OCI-LY1 (cell line): Measurements from ENCODE around the gene SOCS7.

ENCODE experiments used
- H2AFZ ChIP-seq: fragments of 200-600 bp; sonication (generic), shearing (Covaris generic); 2 replicates; pipeline ENCODE4 v1.6.0; 2014; ENCODE audit warnings: antibody characterized with exemption, mild to moderate bottlenecking, low read length
- H3F3A ChIP-seq: fragments of 200-600 bp; sonication (generic), shearing (Covaris generic); 2 replicates; pipeline ENCODE4 v1.6.0; 2014; ENCODE audit warnings: mild to moderate bottlenecking, antibody characterized with exemption, low read length, moderate library complexity; ENCODE audit not compliant: insufficient read depth
- H3K27ac ChIP-seq: fragments of 200-600 bp; sonication (generic); 2 replicates; pipeline ENCODE4 v1.5.1; 2014; ENCODE audit warnings: low read length, mixed run types, mild to moderate bottlenecking, low read depth; ENCODE audit not compliant: poor library complexity, severe bottlenecking
- H3K27me3 ChIP-seq: fragments of 200-600 bp; sonication (generic); 2 replicates; pipeline ENCODE4 v1.6.0; 2014; ENCODE audit warnings: antibody characterized with exemption, mild to moderate bottlenecking, low read length, moderate library complexity; ENCODE audit not compliant: insufficient read depth
- H3K36me3 ChIP-seq: fragments of 200-600 bp; sonication (generic); 2 replicates; pipeline ENCODE4 v1.6.1; 2014; ENCODE audit warnings: mild to moderate bottlenecking, antibody characterized with exemption, low read length, moderate library complexity, mixed read lengths; ENCODE audit not compliant: insufficient read depth
- H3K4me1 ChIP-seq: fragments of 200-600 bp; sonication (generic); 2 replicates; pipeline ENCODE4 v1.5.1; 2014; ENCODE audit warnings: mild to moderate bottlenecking, low read length, moderate library complexity; ENCODE audit not compliant: insufficient read depth, severe bottlenecking
- H3K4me2 ChIP-seq: fragments of 200-600 bp; sonication (generic), shearing (Covaris generic); 2 replicates; pipeline ENCODE4 v1.6.1; 2014; ENCODE audit warnings: low read length
- H3K4me3 ChIP-seq: fragments of 200-600 bp; sonication (generic); 2 replicates; pipeline ENCODE4 v1.5.1; 2014; ENCODE audit warnings: low read length, low read depth, mild to moderate bottlenecking, mixed read lengths; ENCODE audit not compliant: poor library complexity, severe bottlenecking
- H3K79me2 ChIP-seq: fragments of 200-600 bp; shearing (Covaris generic); 2 replicates; pipeline ENCODE4 v1.6.1; 2016; ENCODE audit warnings: mixed run types, low read length, mixed read lengths; ENCODE audit not compliant: insufficient read depth
- H3K9ac ChIP-seq: fragments of 200-600 bp; sonication (generic), shearing (Covaris generic); 2 replicates; pipeline ENCODE4 v1.6.1; 2014; ENCODE audit warnings: mild to moderate bottlenecking, low read length, mixed read lengths
- H3K9me2 ChIP-seq: fragments of 200-600 bp; sonication (generic), shearing (Covaris generic); 2 replicates; pipeline ENCODE4 v1.6.1; 2014; ENCODE audit warnings: low read depth, mild to moderate bottlenecking, low read length, mixed read lengths
- H3K9me3 ChIP-seq: fragments of 200-600 bp; shearing (Covaris generic); 2 replicates; pipeline ENCODE4 v1.6.1; 2014; ENCODE audit warnings: low read length, mixed read lengths
- H4K20me1 ChIP-seq: fragments of 200-600 bp; sonication (generic), shearing (Covaris generic); 2 replicates; pipeline ENCODE4 v1.6.0; 2016; ENCODE audit warnings: mild to moderate bottlenecking, low read length; ENCODE audit not compliant: insufficient read depth
- EZH2 ChIP-seq: fragments of 200-600 bp; sonication (generic), shearing (Covaris generic); IDR thresholded peaks from 2 replicates; pipeline ENCODE4 v1.8.0; 2017; ENCODE audit warnings: borderline replicate concordance, mixed run types, mild to moderate bottlenecking, antibody characterized with exemption, low read length, moderate library complexity, mixed read lengths
- TF ChIP-seq, protein P1 (sequence below): fragments of 200-600 bp; sonication (generic), shearing (Covaris generic); IDR thresholded peaks from 2 replicates; pipeline ENCODE4 v1.5.1; 2017; ENCODE audit warnings: mild to moderate bottlenecking, antibody characterized with exemption, low read length, moderate library complexity, mixed read lengths

Gene SOCS7

DNA sequence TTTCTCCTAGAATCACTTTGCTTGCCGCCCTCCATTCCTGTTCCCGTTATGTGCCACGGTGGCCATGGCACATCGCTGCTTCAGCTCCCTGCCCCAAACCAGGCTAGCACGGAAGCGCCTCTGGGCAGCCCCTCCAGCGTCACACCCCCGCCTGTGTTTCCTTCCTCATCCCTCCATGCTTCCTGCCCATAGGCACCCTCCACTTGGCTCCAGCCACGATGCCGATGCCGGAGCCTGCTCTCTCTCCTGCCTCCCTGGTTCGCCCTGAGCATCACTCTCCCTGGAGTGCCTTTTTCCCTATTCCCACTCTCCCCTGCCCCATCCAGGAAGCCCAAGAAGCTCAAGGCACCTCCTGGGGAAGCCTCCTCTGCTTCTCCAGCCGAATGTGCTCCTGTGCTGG, 73.4 kb downstream of the SOCS7 start:
- Histone ChIP-seq H3K79me2 (no peaks in the 10 kb centered on the region), H3K9me2 (no peaks in the 10 kb centered on the region), H3K9ac (no peak overlapping the region), H3K4me2 (no peak overlapping the region), H3K36me3 (no peaks in the 10 kb centered on the region), H3F3A (no peaks in the 10 kb centered on the region), H3K27me3 (no peaks in the 10 kb centered on the region), H3K4me1 (peaks cover 5% of the 10 kb centered on the region), H3K9me3 (no peaks in the 10 kb centered on the region), H2AFZ (no peak overlapping the region), H3K27ac (no peak overlapping the region), H4K20me1 (no peaks in the 10 kb centered on the region), H3K4me3 (no peak overlapping the region)
- no peak for TF ChIP-seq EZH2
- TF ChIP-seq, protein P1, sequence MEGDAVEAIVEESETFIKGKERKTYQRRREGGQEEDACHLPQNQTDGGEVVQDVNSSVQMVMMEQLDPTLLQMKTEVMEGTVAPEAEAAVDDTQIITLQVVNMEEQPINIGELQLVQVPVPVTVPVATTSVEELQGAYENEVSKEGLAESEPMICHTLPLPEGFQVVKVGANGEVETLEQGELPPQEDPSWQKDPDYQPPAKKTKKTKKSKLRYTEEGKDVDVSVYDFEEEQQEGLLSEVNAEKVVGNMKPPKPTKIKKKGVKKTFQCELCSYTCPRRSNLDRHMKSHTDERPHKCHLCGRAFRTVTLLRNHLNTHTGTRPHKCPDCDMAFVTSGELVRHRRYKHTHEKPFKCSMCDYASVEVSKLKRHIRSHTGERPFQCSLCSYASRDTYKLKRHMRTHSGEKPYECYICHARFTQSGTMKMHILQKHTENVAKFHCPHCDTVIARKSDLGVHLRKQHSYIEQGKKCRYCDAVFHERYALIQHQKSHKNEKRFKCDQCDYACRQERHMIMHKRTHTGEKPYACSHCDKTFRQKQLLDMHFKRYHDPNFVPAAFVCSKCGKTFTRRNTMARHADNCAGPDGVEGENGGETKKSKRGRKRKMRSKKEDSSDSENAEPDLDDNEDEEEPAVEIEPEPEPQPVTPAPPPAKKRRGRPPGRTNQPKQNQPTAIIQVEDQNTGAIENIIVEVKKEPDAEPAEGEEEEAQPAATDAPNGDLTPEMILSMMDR = no peak

DNA sequence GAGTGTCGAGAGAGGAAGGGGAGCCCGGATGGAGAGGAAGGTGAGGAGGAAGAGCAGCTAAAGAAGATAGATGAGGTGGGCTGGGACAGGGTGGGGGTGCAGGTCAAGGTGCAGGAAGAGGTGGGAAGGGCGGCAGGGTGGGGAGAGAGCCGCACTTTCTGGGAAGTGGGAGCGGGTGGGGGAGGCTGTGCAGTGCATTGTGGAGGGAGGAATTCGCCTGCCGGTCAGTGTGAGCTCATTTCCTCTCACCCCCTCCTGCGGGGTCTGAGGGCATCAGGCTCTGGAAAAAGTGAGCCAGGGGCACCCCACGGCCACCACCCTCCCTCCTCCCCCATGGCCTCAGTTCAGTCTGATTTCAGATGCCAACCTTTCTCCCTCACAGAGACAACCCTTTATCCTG, 74.1 kb downstream of the SOCS7 start:
- Histone ChIP-seq H4K20me1 (no peaks in the 10 kb centered on the region), H3K4me2 (no peak overlapping the region), H3K27me3 (no peaks in the 10 kb centered on the region)

DNA sequence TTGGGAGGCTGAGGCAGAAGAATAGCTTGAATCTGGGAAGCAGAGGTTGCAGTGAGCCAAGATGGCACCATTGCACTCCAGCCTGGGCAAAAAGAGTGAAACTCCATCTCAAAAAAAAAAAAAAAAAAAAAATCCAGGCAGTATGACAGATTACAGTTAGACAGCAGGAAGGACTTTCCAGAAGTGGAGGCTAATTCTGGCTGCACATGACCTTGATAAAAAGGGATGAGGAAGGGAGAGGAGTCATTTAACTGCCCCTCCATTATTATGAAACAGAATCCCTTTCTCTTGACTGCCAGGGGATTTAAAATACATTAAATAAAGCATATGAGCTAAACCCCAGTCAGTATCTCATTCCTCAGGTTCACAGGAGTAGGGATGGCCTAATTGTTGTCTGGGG, 74.8 kb downstream of the SOCS7 start:
- H3K9me2 ChIP-seq = no peaks in the 10 kb centered on the region
- H3K4me3 ChIP-seq = no peak overlapping the region
- no peaks in the 10 kb centered on the region for H4K20me1 ChIP-seq
- no peak overlapping the region for H3K4me2 ChIP-seq
- H3K4me1 ChIP-seq = peaks cover 5% of the 10 kb centered on the region
- H2AFZ ChIP-seq = no peak overlapping the region
- no peak overlapping the region for H3K27ac ChIP-seq
- H3F3A ChIP-seq = no peaks in the 10 kb centered on the region
- H3K79me2 ChIP-seq = no peaks in the 10 kb centered on the region
- no peaks in the 10 kb centered on the region for H3K27me3 ChIP-seq
- H3K9me3 ChIP-seq = no peaks in the 10 kb centered on the region
- H3K36me3 ChIP-seq = no peaks in the 10 kb centered on the region
- no peak overlapping the region for H3K9ac ChIP-seq
- no peak for TF ChIP-seq EZH2
- TF ChIP-seq, protein P1 = no peak

More for the DNA sequence above, 74.1 kb downstream of the SOCS7 start:
- Histone ChIP-seq H3K4me1 (peaks cover 5% of the 10 kb centered on the region), H2AFZ (no peak overlapping the region), H3K36me3 (no peaks in the 10 kb centered on the region), H3F3A (no peaks in the 10 kb centered on the region), H3K9ac (no peak overlapping the region), H3K27ac (no peak overlapping the region), H3K9me3 (no peaks in the 10 kb centered on the region), H3K9me2 (no peaks in the 10 kb centered on the region), H3K79me2 (no peaks in the 10 kb centered on the region), H3K4me3 (no peak overlapping the region)
- TF ChIP-seq, protein P1 = no peak
- no peak for TF ChIP-seq EZH2
